Ammon's horn (tissue), 1 donor: Measurements from ENCODE around the gene THEM4.

Source experiments
- DNase-seq: peaks from one replicate; pipeline ENCODE4 v3.0.0-alpha.2; 2016; ENCODE audit warnings: low spot score

Gene THEM4

GRCh38 chr1:151909167-151910149, at the start of gene THEM4:
THEM4 (minus strand) TSS chr1:151909511; CDS start chr1:151909458, 53 bp downstream.
- DNase-seq: peak; percentile 95

GRCh38 chr1:151958959-151959358, 49.6 kb upstream of the THEM4 start:
- DNase-seq: no peak

GRCh38 chr1:151956957-151957497, 47.7 kb upstream of the THEM4 start:
- no peak for DNase-seq

GRCh38 chr1:151953409-151954094, 44.2 kb upstream of the THEM4 start:
- no peak for DNase-seq

GRCh38 chr1:151952811-151953210, 43.5 kb upstream of the THEM4 start:
- DNase-seq: no peak

- DNase-seq: no peak
Observed at GRCh38 chr1:151949371-151950193, 40.3 kb upstream of the THEM4 start.

- DNase-seq: no peak
Observed at GRCh38 chr1:151948506-151948905, 39.2 kb upstream of the THEM4 start.

- DNase-seq: no peak
Observed at GRCh38 chr1:151947140-151947539, 37.8 kb upstream of the THEM4 start.

GRCh38 chr1:151945725-151946722, 36.7 kb upstream of the THEM4 start:
- DNase-seq: peak; percentile 47

GRCh38 chr1:151944857-151945575, 35.7 kb upstream of the THEM4 start:
- no peak for DNase-seq

- DNase-seq: no peak
Observed at GRCh38 chr1:151944126-151944856, 35.0 kb upstream of the THEM4 start.

GRCh38 chr1:151943591-151943990, 34.3 kb upstream of the THEM4 start:
- DNase-seq: no peak

GRCh38 chr1:151942882-151943281, 33.6 kb upstream of the THEM4 start:
- no peak for DNase-seq

GRCh38 chr1:151940541-151940940, 31.2 kb upstream of the THEM4 start:
- DNase-seq: no peak

- no peak for DNase-seq
Observed at GRCh38 chr1:151939779-151940178, 30.5 kb upstream of the THEM4 start.

- no peak for DNase-seq
Observed at GRCh38 chr1:151939141-151939540, 29.8 kb upstream of the THEM4 start.

- DNase-seq: no peak
Observed at GRCh38 chr1:151936653-151937052, 27.3 kb upstream of the THEM4 start.

GRCh38 chr1:151935894-151936602, 26.7 kb upstream of the THEM4 start:
- DNase-seq: no peak

- no peak for DNase-seq
Observed at GRCh38 chr1:151935154-151935553, 25.8 kb upstream of the THEM4 start.
